Right lobe of liver (tissue), 6 donors: Measurements from ENCODE around the gene CD163L1. TPM values are rescaled to one million over a fixed set of nuclear protein-coding genes. Genes with fewer than 3 reads are reported as not detected.
"Not testable (repeated sequence)": the region's sequence is repeated elsewhere in the genome, so short reads cannot be mapped to it uniquely, and the experiment has no call there.

Source experiments
- ATAC-seq, 4 donors: fragments of 200-7000 bp; cut with Tn5 transposase; one replicate each; pipeline ENCODE4 v1.9.1; 2020; ENCODE audit warnings: mild to moderate bottlenecking in 4 of 4, moderate library complexity in 4 of 4
- DNase-seq, 3 donors: peaks; one replicate each; pipeline ENCODE4 v3.0.0-alpha.2; 2020
- H3K27ac ChIP-seq, 3 donors: fragments of 200-600 bp; one replicate each; pipeline ENCODE4 v1.8.0; 2022
- H3K27me3 ChIP-seq, 2 donors: fragments of 200-600 bp; one replicate each; pipeline ENCODE4 v1.8.0; 2022
- H3K36me3 ChIP-seq, 4 donors: fragments of 200-600 bp; sonication (generic) in 1 of 4; one replicate each; pipeline versions ENCODE4 v1.5.1 to v1.8.0; 2017 to 2022; ENCODE audit warnings: control low read depth in 1 of 4
- H3K4me1 ChIP-seq, 4 donors: fragments of 200-600 bp; sonication (generic) in 1 of 4; one replicate each; pipeline versions ENCODE4 v1.5.1 to v1.8.0; 2017 to 2022; ENCODE audit warnings: control low read depth in 1 of 4
- H3K4me3 ChIP-seq, 3 donors: fragments of 200-600 bp; one replicate each; pipeline ENCODE4 v1.8.0; 2022
- H3K9me3 ChIP-seq, 4 donors: fragments of 200-600 bp; sonication (generic) in 1 of 4; one replicate each; pipeline versions ENCODE4 v1.5.1 to v1.8.0; 2017 to 2022; ENCODE audit warnings: control low read depth in 1 of 4
- CTCF ChIP-seq, 4 donors: fragments of 200-600 bp in 3 of 4; fragments of 450-650 bp in 1 of 4; IDR thresholded peaks; one replicate each; pipeline versions ENCODE4 v1.5.1 to v1.8.0; 2016 to 2022; ENCODE audit warnings: antibody characterized with exemption in 4 of 4, mild to moderate bottlenecking in 2 of 4
- POLR2A ChIP-seq: fragments of 450-650 bp; IDR thresholded peaks from one replicate; pipeline ENCODE4 v1.6.1; 2017; ENCODE audit warnings: antibody characterized with exemption, mild to moderate bottlenecking
- WGBS: methylation state at CpG from one replicate; pipeline ENCODE4 v1.1.6; 2018; ENCODE audit warnings: low coverage, low lambda C conversion rate; ENCODE audit not compliant: insufficient coverage; ENCODE audit errors: missing lambda C conversion rate; 5-methylcytosine and 5-hydroxymethylcytosine counted together
- intact Hi-C, 2 donors: fragments of 100-400 bp; cut with DNase I; formaldehyde crosslinking; loops; one replicate each; pipeline versions ENCODE4 v1.11.2 to v1.14.1; 2022
- total RNA-seq, 6 experiments: library from RNA; depleted of rRNA in 2 of 6; stranded (reverse); fragments of >200 nt in 2 of 6; fragmentation: NEBNext Ultra II Directional in 3 of 6; extraction: Animal tissue kit (Norgen Biotek cat#: 25700) in 3 of 6; gene quantifications; one replicate each; pipeline versions ENCODE4 v1.1.0 to v1.2.4, GENCODE V29; 2016 to 2023
- donor health status: DM: no; HTN: yes; CAD: no.
- donor health status: DM: no; HTN: no; CAD: no.
- donor health status: DM: no; HTN: no; CAD: no.
- donor health status: DM: no; HTN: yes; CAD: no.
- donor health status: DM: no; HTN: yes; CAD: no.

CD163L1 gene
- total RNA-seq, 6 experiments from 2014 or later: 0.26 to 4.8 (median 1.2) TPM

GRCh38 chr12:7441216-7441615 lies 2.7 kb downstream of the CD163L1 start:
- ATAC-seq (no peak), DNase-seq (no peak)
- Histone ChIP-seq H3K36me3 (no peaks in the 10 kb centered on the region), H3K27ac (no peak overlapping the region), H3K4me1 (no peaks in the 10 kb centered on the region), H3K4me3 (no peak overlapping the region), H3K27me3 (peaks cover 0 to under 1% of the 10 kb centered on the region in 2 donors), H3K9me3 (no peaks in the 10 kb centered on the region)
- WGBS: 92% methylated on average over 1 of the region's 1 CpG
- TF ChIP-seq CTCF (IDR thresholded peaks at IDR 0.05) (no peak), POLR2A (no peak)
- intact Hi-C loops: no loop called here

GRCh38 chr12:7439579-7440505 lies 4.1 kb downstream of the CD163L1 start:
- Histone ChIP-seq H3K9me3 (no peaks in the 10 kb centered on the region), H3K4me1 (no peaks in the 10 kb centered on the region), H3K27me3 (peaks cover 0 to 6% of the 10 kb centered on the region in 2 donors), H3K4me3 (peak overlapping the region in 1 of 3 donors; percentile 40), H3K27ac (no peak overlapping the region), H3K36me3 (no peaks in the 10 kb centered on the region)
- peak in 2 of 3 donors; percentile 28 to 61 for DNase-seq
- TF ChIP-seq POLR2A (no peak), CTCF (IDR thresholded peaks at IDR 0.05) (no peak)
- ATAC-seq: peak; percentile 28 to 77 (median 70)
- intact Hi-C loops: no loop called here
- WGBS: 28% methylated on average over 38 of the region's 84 CpGs

- intact Hi-C loops, H3K27ac ChIP-seq, H3K4me1 ChIP-seq: not testable (repeated sequence)
These were observed 5.5 kb downstream of the CD163L1 start for GRCh38 chr12:7438291-7438995.

GRCh38 chr12:7437494-7437893 lies 6.5 kb downstream of the CD163L1 start:
- H3K9me3 ChIP-seq, H3K4me1 ChIP-seq, DNase-seq, H3K4me3 ChIP-seq, H3K27ac ChIP-seq, ATAC-seq, H3K27me3 ChIP-seq, H3K36me3 ChIP-seq, intact Hi-C loops: not testable (repeated sequence)
- WGBS: 83% methylated on average over 3 of the region's 3 CpGs

More at GRCh38 chr12:7438291-7438995, 5.5 kb downstream of the CD163L1 start:
- H3K9me3 ChIP-seq, DNase-seq, H3K4me3 ChIP-seq, H3K36me3 ChIP-seq, ATAC-seq, H3K27me3 ChIP-seq: not testable (repeated sequence)
- WGBS: 71% methylated on average over 8 of the region's 8 CpGs

- Histone ChIP-seq H3K9me3 (no peaks in the 10 kb centered on the region), H3K4me1 (no peaks in the 10 kb centered on the region), H3K36me3 (no peaks in the 10 kb centered on the region), H3K27me3 (peaks cover 0 to 6% of the 10 kb centered on the region in 2 donors), H3K27ac (no peak overlapping the region), H3K4me3 (no peak overlapping the region)
- DNase-seq (no peak), ATAC-seq (no peak)
- intact Hi-C loops: no loop called here
- no peak for TF ChIP-seq CTCF (IDR thresholded peaks at IDR 0.05)
- TF ChIP-seq POLR2A: no peak
These were observed 9.3 kb downstream of the CD163L1 start for GRCh38 chr12:7434670-7435069.
